Measurements from ENCODE around the gene NUCB1.
A peak's percentile ranks its signal among the peaks of the same experiment; 100 is the strongest.
"Not testable (repeated sequence)": the region's sequence is repeated elsewhere in the genome, so short reads cannot be mapped to it uniquely, and the experiment has no call there.

Gene NUCB1

GRCh38 chr19:48900477-48901406, 630 bp downstream of the NUCB1 start:
- peak; percentile 65 for DNase-seq
- in situ Hi-C loops (cut with MboI; ENCODE audit: low pct_unique_long_range_greater_than_20kb, low sequenced_read_pairs) = no loop called here

GRCh38 chr19:48902291-48902690, 2.2 kb downstream of the NUCB1 start:
- in situ Hi-C loops (cut with MboI; ENCODE audit: low pct_unique_long_range_greater_than_20kb, low sequenced_read_pairs); DNase-seq: not testable (repeated sequence)

DNA sequence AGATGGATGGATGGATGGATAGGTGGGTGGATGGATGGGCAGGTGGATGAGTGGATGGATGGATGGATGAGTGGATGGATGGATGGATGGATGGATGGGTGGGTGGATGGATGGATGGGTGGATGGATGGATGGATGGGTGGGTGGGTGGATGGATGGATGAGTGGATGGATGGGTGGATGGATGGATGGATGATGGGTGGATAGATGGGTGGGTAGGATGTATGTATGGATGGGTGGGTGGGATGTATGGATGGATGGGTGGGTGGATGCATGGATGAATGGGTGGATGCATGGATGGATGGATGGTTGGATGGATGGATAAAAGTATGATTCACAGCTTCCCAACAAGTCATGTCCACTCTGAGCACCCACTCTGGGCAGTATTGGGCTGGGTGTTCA, 3.7 kb downstream of the NUCB1 start:
- in situ Hi-C loops (cut with MboI; ENCODE audit: low pct_unique_long_range_greater_than_20kb, low sequenced_read_pairs); DNase-seq: not testable (repeated sequence)

DNA sequence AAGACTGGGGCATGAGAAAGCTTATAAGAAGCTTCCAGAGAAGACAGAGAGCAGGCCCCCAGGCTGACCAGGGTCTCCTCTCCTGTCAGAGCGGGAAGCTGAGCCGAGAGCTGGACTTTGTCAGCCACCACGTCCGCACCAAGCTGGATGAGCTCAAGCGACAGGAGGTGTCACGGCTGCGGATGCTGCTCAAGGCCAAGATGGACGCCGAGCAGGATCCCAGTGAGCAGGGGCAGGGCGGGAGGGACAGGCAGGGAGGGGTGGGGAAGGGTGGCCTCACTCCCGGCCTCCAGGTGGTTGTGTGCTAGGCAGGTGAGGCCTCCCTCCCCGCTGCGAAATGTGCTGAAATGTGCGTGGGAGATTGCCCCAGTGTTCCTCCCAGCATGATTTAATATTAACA, 5.6 kb downstream of the NUCB1 start:
- DNase-seq = no peak
- in situ Hi-C loops (cut with MboI; ENCODE audit: low pct_unique_long_range_greater_than_20kb, low sequenced_read_pairs) = no loop called here

DNA sequence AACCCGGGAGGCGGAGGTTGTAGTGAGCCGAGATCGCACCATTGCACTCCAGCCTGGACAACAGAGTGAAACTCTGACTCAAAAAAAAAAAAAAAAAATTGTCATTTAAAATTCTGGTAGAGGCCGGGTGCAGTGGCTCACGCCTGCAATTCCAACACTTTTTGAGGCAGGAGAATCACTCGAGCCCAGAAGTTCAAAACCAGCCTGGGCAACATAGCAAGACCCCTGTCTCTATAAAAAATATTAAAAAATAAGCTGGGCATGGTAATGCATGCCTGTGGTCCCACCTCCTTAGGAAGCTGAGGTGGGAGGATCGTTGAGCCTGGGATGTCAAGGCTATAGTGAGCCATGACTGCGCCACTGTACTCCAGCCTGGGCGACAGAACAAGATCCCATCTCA, 6.2 kb downstream of the NUCB1 start:
- no peak for DNase-seq
- in situ Hi-C loops (cut with MboI; ENCODE audit: low pct_unique_long_range_greater_than_20kb, low sequenced_read_pairs) = no loop called here

DNA sequence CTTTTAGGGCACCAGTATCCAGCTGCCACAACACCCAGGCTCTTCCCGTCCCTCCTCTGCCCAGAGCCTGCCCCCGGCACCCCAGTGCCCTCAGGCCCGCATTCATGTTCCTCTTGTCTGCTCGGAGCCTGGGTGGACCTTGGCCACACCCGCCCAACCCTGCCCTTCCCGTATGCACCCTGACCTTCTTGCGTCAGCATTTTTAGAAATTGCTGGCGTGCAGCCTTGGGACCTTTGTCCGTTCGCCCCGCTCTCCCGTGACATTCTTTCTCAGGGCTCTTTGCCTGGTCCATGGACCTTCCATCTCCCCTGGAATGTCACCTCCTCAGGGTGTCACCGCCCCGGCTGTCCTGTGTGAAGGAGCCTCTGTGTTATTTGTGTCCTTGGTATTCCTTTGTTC, 7.6 kb downstream of the NUCB1 start:
- in situ Hi-C loops (cut with MboI; ENCODE audit: low pct_unique_long_range_greater_than_20kb, low sequenced_read_pairs) = no loop called here
- no peak for DNase-seq

- in situ Hi-C loops (cut with MboI; ENCODE audit: low pct_unique_long_range_greater_than_20kb, low sequenced_read_pairs) = not testable (repeated sequence)
Observed at GRCh38 chr19:48909424-48910077, 9.4 kb downstream of the NUCB1 start.

DNA sequence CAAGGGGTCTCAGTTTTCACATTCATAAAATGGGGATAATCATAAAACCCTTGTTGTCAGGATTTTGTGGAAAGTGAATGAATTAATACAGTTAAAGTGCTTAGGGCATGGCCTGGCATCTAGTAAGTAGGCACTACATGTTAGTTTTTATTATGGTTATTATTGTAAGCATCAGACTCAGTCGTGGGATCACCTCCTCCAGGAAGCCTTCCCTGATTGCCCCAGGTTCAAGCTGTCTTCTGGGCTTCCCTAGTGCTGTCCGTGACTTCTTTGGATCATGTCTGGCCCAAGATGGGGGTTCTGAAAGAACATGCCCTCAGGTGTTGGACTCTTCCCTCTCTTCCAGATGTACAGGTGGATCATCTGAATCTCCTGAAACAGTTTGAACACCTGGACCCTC, 10.7 kb downstream of the NUCB1 start:
- in situ Hi-C loops (cut with MboI; ENCODE audit: low pct_unique_long_range_greater_than_20kb, low sequenced_read_pairs) = no loop called here
- no peak for DNase-seq

More at GRCh38 chr19:48909424-48910077, 9.4 kb downstream of the NUCB1 start:
- DNase-seq = not testable (repeated sequence)

- DNase-seq = peak; percentile 31
- in situ Hi-C loops (cut with MboI; ENCODE audit: low pct_unique_long_range_greater_than_20kb, low sequenced_read_pairs) = no loop called here
Observed at GRCh38 chr19:48913114-48913889, 13.2 kb downstream of the NUCB1 start.

- in situ Hi-C loops (cut with MboI; ENCODE audit: low pct_unique_long_range_greater_than_20kb, low sequenced_read_pairs) = no loop called here
Observed at GRCh38 chr19:48914181-48914580, 14.1 kb downstream of the NUCB1 start.

GRCh38 chr19:48915757-48916156, 15.6 kb downstream of the NUCB1 start:
- in situ Hi-C loops (cut with MboI; ENCODE audit: low pct_unique_long_range_greater_than_20kb, low sequenced_read_pairs) = no loop called here
- DNase-seq = no peak

More at GRCh38 chr19:48914181-48914580, 14.1 kb downstream of the NUCB1 start:
- no peak for DNase-seq

DNA sequence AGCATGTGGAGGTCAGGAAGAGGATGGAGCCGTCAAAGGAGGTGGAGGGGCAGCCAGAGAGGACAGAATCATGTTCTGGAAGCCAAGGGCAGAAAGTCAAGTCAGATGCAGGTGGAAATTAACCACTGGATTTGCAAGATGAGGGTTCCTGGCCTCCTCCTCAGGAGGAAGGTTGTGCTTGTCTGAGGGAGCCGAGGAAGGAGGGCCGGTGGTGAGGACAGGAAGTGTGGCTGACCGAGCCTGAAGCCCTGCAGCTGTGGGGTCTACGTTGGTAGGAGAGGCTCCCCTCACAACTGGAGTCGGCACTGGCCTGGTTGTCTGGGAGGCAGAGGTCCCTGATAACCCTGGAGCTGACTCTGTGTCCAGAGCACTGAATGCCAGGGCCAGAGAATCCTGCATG, 18.0 kb downstream of the NUCB1 start:
- in situ Hi-C loops (cut with MboI; ENCODE audit: low pct_unique_long_range_greater_than_20kb, low sequenced_read_pairs) = no loop called here
- DNase-seq = no peak

DNA sequence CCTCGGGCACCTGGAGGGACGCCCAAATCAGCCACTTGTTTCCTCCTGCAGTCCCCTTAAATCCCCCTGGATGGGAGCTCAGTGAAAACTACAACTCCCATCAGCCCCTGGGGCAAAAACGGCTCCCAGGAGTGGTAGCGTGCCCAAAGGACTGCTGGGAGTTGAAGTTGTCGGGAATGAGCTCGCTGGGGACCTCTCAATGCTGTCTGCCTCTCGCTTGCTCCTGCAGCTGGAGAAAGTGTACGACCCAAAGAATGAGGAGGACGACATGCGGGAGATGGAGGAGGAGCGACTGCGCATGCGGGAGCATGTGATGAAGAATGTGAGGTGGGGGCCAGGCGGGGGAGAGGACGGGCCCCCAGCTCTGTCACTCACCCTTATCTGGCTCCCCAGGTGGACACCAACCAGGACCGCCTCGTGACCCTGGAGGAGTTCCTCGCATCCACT, 18.7 kb downstream of the NUCB1 start:
- in situ Hi-C loops (cut with MboI; ENCODE audit: low pct_unique_long_range_greater_than_20kb, low sequenced_read_pairs) = no loop called here
- DNase-seq = peak; percentile 30

- in situ Hi-C loops (cut with MboI; ENCODE audit: low pct_unique_long_range_greater_than_20kb, low sequenced_read_pairs); DNase-seq: not testable (repeated sequence)
Observed at GRCh38 chr19:48919271-48919670, 19.2 kb downstream of the NUCB1 start.

DNA sequence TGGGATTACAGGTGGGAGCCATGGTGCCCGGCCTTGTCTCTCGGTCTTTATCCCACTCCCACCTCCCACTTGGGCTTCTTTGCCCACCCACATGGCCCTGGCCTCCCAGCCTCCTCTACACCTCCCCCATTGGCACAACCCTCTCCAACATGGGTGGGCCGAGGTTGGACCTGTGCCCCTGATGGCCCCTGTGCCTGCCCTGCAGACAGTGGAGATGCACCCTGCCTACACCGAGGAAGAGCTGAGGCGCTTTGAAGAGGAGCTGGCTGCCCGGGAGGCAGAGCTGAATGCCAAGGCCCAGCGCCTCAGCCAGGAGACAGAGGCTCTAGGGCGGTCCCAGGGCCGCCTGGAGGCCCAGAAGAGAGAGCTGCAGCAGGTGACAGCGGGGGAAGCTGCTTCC, 20.8 kb downstream of the NUCB1 start:
- in situ Hi-C loops (cut with MboI; ENCODE audit: low pct_unique_long_range_greater_than_20kb, low sequenced_read_pairs) = no loop called here
- no peak for DNase-seq

GRCh38 chr19:48921721-48922500, 21.8 kb downstream of the NUCB1 start:
- in situ Hi-C loops (cut with MboI; ENCODE audit: low pct_unique_long_range_greater_than_20kb, low sequenced_read_pairs) = no loop called here
- DNase-seq = no peak

DNA sequence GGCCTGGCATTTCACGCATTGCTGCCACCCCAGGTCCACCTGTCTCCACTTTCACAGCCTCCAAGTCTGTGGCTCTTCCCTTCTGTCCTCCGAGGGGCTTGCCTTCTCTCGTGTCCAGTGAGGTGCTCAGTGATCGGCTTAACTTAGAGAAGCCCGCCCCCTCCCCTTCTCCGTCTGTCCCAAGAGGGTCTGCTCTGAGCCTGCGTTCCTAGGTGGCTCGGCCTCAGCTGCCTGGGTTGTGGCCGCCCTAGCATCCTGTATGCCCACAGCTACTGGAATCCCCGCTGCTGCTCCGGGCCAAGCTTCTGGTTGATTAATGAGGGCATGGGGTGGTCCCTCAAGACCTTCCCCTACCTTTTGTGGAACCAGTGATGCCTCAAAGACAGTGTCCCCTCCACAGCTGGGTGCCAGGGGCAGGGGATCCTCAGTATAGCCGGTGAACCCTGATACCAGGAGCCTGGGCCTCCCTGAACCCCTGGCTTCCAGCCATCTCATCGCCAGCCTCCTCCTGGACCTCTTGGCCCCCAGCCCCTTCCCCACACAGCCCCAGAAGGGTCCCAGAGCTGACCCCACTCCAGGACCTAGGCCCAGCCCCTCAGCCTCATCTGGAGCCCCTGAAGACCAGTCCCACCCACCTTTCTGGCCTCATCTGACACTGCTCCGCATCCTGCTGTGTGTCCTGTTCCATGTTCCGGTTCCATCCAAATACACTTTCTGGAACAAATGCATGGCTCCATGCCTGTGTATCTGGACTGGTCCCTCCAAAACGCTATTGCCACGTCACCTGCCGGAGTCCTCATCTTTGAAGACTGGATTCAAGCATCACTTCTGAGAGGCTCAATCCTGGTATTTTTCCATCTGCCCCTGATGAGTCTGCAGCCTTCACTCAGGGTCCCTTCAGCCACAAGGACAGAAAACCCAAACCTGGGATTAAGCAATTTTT, 22.7 kb downstream of the NUCB1 start:
- in situ Hi-C loops (cut with MboI; ENCODE audit: low pct_unique_long_range_greater_than_20kb, low sequenced_read_pairs) = no loop called here
- no peak for DNase-seq

Data from KBM-7 (cell line).